IPS-NIHi7 (cell line): ENCODE results near the gene GNG7.
A peak's percentile ranks its signal among the peaks of the same experiment; 100 is the strongest.
"Not testable (repeated sequence)": the region's sequence is repeated elsewhere in the genome, so short reads cannot be mapped to it uniquely, and the experiment has no call there.

ENCODE experiments used
- DNase-seq: peaks from one replicate; pipeline ENCODE4 v3.0.0; 2012; ENCODE audit warnings: mixed read lengths; ENCODE audit errors: extremely low spot score

GNG7 gene

GRCh38 chr19:2602391-2603181 lies 99.9 kb downstream of the GNG7 start:
- DNase-seq = peak; percentile 66

GRCh38 chr19:2600914-2601870 lies 101.3 kb downstream of the GNG7 start:
- no peak for DNase-seq

GRCh38 chr19:2594319-2594718 lies 108.2 kb downstream of the GNG7 start:
- DNase-seq = no peak

- no peak for DNase-seq
Observed at GRCh38 chr19:2592824-2593223, 109.7 kb downstream of the GNG7 start.

- no peak for DNase-seq
Observed at GRCh38 chr19:2591537-2592291, 110.8 kb downstream of the GNG7 start.

- no peak for DNase-seq
Observed at GRCh38 chr19:2590630-2591399, 111.7 kb downstream of the GNG7 start.

- DNase-seq = no peak
Observed at GRCh38 chr19:2589441-2589840, 113.1 kb downstream of the GNG7 start.

- DNase-seq = no peak
Observed at GRCh38 chr19:2588081-2588777, 114.3 kb downstream of the GNG7 start.

- DNase-seq = peak; percentile 66
Observed at GRCh38 chr19:2587001-2587719, 115.3 kb downstream of the GNG7 start.

- no peak for DNase-seq
Observed at GRCh38 chr19:2586196-2586595, 116.3 kb downstream of the GNG7 start.

GRCh38 chr19:2584002-2584401 lies 118.5 kb downstream of the GNG7 start:
- DNase-seq = no peak

- no peak for DNase-seq
Observed at GRCh38 chr19:2582984-2583956, 119.2 kb downstream of the GNG7 start.

- not testable (repeated sequence) for DNase-seq
Observed at GRCh38 chr19:2580396-2580795, 122.1 kb downstream of the GNG7 start.

GRCh38 chr19:2579678-2580280 lies 122.7 kb downstream of the GNG7 start:
- DNase-seq = no peak

GRCh38 chr19:2578901-2579677 lies 123.4 kb downstream of the GNG7 start:
- peak; percentile 81 for DNase-seq

- peak; percentile 57 for DNase-seq
Observed at GRCh38 chr19:2578391-2578890, 124.1 kb downstream of the GNG7 start.

- DNase-seq = no peak
Observed at GRCh38 chr19:2577722-2578335, 124.7 kb downstream of the GNG7 start.
